Nephron progenitor cell (in vitro differentiated cells): ENCODE results near the gene NEIL1.
A peak's percentile ranks its signal among the peaks of the same experiment; 100 is the strongest.
"Not testable (repeated sequence)": the region's sequence is repeated elsewhere in the genome, so short reads cannot be mapped to it uniquely, and the experiment has no call there.

Source experiments
- DNase-seq: peaks from one replicate; pipeline ENCODE4 v3.0.0; 2021
- H3K27ac Mint-ChIP-seq: 2 replicates; pipeline ENCODE4 v1.8.0; 2021; ENCODE audit warnings: mild to moderate bottlenecking, moderate library complexity, mixed read lengths
- H3K27me3 Mint-ChIP-seq: 2 replicates; pipeline ENCODE4 v1.8.0; 2021; ENCODE audit warnings: mild to moderate bottlenecking, low read depth, mixed read lengths; ENCODE audit not compliant: poor library complexity
- H3K36me3 Mint-ChIP-seq: 2 replicates; pipeline ENCODE4 v1.8.0; 2021; ENCODE audit warnings: low read depth, mixed read lengths
- H3K4me1 Mint-ChIP-seq: 2 replicates; pipeline ENCODE4 v1.8.0; 2021; ENCODE audit warnings: mixed read lengths
- H3K4me3 Mint-ChIP-seq: 2 replicates; pipeline ENCODE4 v1.8.0; 2021; ENCODE audit warnings: mild to moderate bottlenecking, moderate library complexity, mixed read lengths
- H3K9me3 Mint-ChIP-seq: 2 replicates; pipeline ENCODE4 v1.8.0; 2021; ENCODE audit warnings: mild to moderate bottlenecking, moderate library complexity, mixed read lengths
- CTCF ChIP-seq: fragments of 200-600 bp; sonication (generic); IDR thresholded peaks from 2 replicates; pipeline ENCODE4 v1.5.0; 2021; ENCODE audit warnings: antibody characterized with exemption

Gene NEIL1

GRCh38 chr15:75335313-75335704 is 11.5 kb upstream of the NEIL1 start:
- H3K27ac Mint-ChIP-seq, result no peak overlapping the region
- no peaks in the 10 kb centered on the region for H3K9me3 Mint-ChIP-seq
- no peaks in the 10 kb centered on the region for H3K36me3 Mint-ChIP-seq
- no peak for TF ChIP-seq CTCF
- DNase-seq, result no peak
- peaks cover 21% of the 10 kb centered on the region for H3K4me1 Mint-ChIP-seq
- peak overlapping the region; percentile 99 for H3K4me3 Mint-ChIP-seq
- H3K27me3 Mint-ChIP-seq, result peaks cover 11% of the 10 kb centered on the region

DNA sequence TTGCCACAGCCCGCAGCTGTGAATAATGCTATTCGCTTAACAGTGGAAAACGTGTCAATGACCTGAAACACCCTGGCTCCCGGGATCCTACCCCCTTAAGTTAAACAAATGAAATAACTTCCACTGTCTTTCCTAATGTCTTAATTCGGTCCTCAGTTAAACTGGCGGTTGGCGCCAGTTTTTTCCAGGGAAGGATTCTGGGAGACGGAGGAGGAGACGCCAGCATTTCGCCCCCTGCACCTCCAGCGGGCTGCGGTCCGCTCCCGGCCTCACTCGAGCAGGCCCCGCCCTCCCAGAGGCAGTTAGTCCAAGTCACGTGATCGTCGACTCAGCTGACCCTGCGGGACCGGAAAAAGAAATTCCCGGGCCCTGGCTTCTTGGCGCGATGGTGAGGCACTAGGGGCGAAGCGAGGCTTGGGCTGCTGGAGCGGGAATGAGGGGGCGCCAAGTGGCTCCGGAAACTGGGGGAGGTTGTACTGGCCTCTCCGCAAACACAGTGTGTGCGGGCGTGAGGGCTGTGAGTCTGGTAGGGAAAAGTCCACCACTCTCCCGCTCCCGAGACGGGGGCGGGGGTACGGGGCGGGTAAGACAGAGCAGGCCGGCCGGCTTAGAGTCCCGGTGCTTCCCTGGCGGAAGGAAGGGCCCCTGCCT is 11.0 kb upstream of the NEIL1 start, which contains the start of gene COMMD4:
COMMD4 (plus strand) TSS at position 359 of the 651 bp plus-strand sequence; CDS start at position 386, 27 bp downstream.
- TF ChIP-seq CTCF, result no peak
- H3K4me3 Mint-ChIP-seq, result peak within 1 kb of the TSS; percentile 99
- peak within 1 kb of the TSS; percentile 97 for H3K27ac Mint-ChIP-seq
- H3K27me3 Mint-ChIP-seq, result peaks cover 10% of the 10 kb centered on the region
- no peaks in the 10 kb centered on the region for H3K9me3 Mint-ChIP-seq
- H3K36me3 Mint-ChIP-seq, result no peaks in the 10 kb centered on the region
- peaks cover 21% of the 10 kb centered on the region for H3K4me1 Mint-ChIP-seq
- peak; percentile 95 for DNase-seq

DNA sequence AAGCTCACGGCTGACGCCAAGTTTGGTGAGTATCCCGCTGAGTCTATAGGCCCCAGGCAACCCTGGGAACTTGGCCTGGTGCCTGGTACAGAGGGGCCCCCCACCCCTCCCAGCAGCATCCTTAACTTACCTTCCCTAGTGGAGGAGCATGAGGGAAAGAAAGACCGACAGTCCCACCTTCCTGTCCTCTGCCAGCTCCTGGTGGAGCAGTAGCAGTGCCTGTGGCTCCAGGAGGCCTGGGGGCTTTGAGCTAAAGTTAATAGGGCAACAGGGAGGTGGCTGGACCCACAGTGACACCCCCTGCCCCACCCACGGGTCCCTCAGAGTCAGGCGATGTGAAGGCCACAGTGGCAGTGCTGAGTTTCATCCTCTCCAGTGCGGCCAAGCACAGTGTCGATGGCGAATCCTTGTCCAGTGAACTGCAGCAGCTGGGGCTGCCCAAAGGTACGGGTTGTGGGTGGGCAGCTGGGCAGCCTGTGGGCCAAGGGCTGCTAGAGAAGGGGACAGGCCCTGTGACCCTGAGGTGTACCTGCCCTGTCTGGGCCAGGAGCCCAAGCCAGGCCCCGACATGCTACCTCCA is 8.1 kb upstream of the NEIL1 start:
- H3K4me1 Mint-ChIP-seq, result peaks cover 21% of the 10 kb centered on the region
- peaks cover 10% of the 10 kb centered on the region for H3K27me3 Mint-ChIP-seq
- TF ChIP-seq CTCF, result no peak
- DNase-seq, result no peak
- H3K9me3 Mint-ChIP-seq, result no peaks in the 10 kb centered on the region
- no peak overlapping the region for H3K27ac Mint-ChIP-seq
- H3K4me3 Mint-ChIP-seq, result no peak overlapping the region
- H3K36me3 Mint-ChIP-seq, result peaks cover 3% of the 10 kb centered on the region

DNA sequence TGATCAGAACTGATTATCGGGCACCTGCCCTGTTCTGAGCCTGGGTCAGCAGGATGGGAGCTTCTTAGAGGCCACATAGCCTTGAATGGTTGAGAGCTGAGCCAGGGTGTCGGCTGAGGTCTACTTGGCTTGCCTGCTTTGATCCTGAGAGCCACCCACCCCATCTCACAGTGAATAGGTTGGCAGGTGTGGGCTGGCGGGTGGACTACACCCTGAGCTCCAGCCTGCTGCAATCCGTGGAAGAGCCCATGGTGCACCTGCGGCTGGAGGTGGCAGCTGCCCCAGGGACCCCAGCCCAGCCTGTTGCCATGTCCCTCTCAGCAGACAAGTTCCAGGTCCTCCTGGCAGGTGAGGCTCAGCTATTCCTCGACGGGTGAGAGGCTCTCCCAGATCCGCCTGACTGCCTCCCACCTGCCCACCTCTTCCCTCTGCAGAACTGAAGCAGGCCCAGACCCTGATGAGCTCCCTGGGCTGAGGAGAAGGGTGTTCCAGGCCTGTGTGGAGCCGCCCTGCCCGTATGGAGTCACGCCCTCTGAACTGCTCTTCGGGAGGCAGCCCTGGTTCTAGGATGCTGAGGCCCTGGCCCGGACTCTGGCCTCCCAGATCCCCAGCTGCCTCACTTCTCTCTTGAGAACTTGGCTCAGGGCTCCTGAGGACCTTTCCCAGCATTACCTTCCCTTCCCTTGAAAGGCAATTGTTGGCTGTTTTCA is 7.2 kb upstream of the NEIL1 start:
- no peak for DNase-seq
- Mint-ChIP-seq H3K27ac (no peak overlapping the region), H3K36me3 (peaks cover 3% of the 10 kb centered on the region), H3K4me1 (peaks cover 21% of the 10 kb centered on the region), H3K9me3 (no peaks in the 10 kb centered on the region), H3K27me3 (peaks cover 8% of the 10 kb centered on the region), H3K4me3 (no peak overlapping the region)
- no peak for TF ChIP-seq CTCF

DNA sequence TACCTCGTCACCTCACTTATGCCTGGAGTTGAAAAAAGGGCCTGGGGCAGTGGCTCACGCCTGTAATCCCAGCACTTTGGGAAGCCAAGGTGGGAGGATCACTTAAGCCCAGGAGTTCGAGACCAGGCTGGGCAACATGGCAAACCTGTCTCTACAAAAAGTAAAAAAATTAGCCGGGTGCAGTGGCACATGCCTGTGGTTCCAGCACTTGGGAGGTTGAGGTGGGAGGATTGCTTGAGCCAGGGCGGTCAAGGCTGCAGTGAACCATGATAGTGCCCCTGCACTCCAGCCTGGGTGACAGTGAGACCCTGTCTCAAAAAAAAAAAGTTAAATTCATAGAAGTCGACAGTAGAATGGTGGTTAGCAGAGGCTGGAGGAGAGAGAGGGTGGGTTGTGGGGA is 4.6 kb upstream of the NEIL1 start:
- H3K36me3 Mint-ChIP-seq, result peaks cover 3% of the 10 kb centered on the region
- peaks cover 19% of the 10 kb centered on the region for H3K27me3 Mint-ChIP-seq
- no peaks in the 10 kb centered on the region for H3K9me3 Mint-ChIP-seq
- H3K4me3 Mint-ChIP-seq, result no peak overlapping the region
- peaks cover 5% of the 10 kb centered on the region for H3K4me1 Mint-ChIP-seq
- no peak for TF ChIP-seq CTCF
- H3K27ac Mint-ChIP-seq, result no peak overlapping the region
- DNase-seq, result no peak

- Mint-ChIP-seq H3K4me1 (peaks cover 10% of the 10 kb centered on the region), H3K27me3 (peaks cover 26% of the 10 kb centered on the region)
- H3K27ac Mint-ChIP-seq, H3K4me3 Mint-ChIP-seq, H3K36me3 Mint-ChIP-seq, H3K9me3 Mint-ChIP-seq, DNase-seq: not testable (repeated sequence)
Measured at GRCh38 chr15:75343953-75344352, 2.9 kb upstream of the NEIL1 start.
